AG09309 (cell line): ENCODE results near the gene RUNX2.

Source experiments
- DNase-seq: peaks from one replicate; pipeline ENCODE4 v3.0.0-alpha.2; 2010; ENCODE audit warnings: low read depth
- H3K4me3 ChIP-seq: 2 replicates; pipeline ENCODE4 v1.5.1; 2011; ENCODE audit warnings: mild to moderate bottlenecking, low read depth, low read length, moderate library complexity; ENCODE audit not compliant: control insufficient read depth
- TF ChIP-seq, protein P1 (sequence below): IDR thresholded peaks from 2 replicates; pipeline ENCODE4 v1.5.1; 2011; ENCODE audit warnings: mild to moderate bottlenecking, low read depth, low read length, inconsistent platforms; ENCODE audit not compliant: insufficient read depth, control insufficient read depth; ENCODE audit errors: missing control alignments

Gene RUNX2

GRCh38 chr6:45436544-45437438, 108.7 kb downstream of the RUNX2 start:
- H3K4me3 ChIP-seq: no peak overlapping the region
- no peak for DNase-seq
- TF ChIP-seq, protein P1, sequence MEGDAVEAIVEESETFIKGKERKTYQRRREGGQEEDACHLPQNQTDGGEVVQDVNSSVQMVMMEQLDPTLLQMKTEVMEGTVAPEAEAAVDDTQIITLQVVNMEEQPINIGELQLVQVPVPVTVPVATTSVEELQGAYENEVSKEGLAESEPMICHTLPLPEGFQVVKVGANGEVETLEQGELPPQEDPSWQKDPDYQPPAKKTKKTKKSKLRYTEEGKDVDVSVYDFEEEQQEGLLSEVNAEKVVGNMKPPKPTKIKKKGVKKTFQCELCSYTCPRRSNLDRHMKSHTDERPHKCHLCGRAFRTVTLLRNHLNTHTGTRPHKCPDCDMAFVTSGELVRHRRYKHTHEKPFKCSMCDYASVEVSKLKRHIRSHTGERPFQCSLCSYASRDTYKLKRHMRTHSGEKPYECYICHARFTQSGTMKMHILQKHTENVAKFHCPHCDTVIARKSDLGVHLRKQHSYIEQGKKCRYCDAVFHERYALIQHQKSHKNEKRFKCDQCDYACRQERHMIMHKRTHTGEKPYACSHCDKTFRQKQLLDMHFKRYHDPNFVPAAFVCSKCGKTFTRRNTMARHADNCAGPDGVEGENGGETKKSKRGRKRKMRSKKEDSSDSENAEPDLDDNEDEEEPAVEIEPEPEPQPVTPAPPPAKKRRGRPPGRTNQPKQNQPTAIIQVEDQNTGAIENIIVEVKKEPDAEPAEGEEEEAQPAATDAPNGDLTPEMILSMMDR: no peak

DNA sequence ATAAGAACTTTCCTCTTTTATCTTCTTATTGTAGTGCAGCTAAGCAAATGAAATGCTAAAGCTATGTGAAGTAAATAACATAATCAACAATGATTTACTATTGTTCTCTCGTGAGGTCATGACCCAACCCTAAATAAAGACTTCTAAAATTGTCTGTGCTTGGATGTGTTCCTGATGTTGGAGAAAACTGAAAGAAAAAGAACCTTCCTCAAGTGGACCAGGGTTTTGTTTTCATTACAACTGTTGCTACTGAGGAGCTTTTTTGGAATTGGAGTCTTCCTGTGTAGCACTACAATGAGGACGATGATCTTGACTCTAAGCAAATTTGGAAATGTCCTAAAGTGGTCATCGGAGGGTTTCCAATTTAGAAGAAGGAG, 109.3 kb downstream of the RUNX2 start:
- TF ChIP-seq, protein P1: no peak
- H3K4me3 ChIP-seq: no peak overlapping the region
- no peak for DNase-seq

DNA sequence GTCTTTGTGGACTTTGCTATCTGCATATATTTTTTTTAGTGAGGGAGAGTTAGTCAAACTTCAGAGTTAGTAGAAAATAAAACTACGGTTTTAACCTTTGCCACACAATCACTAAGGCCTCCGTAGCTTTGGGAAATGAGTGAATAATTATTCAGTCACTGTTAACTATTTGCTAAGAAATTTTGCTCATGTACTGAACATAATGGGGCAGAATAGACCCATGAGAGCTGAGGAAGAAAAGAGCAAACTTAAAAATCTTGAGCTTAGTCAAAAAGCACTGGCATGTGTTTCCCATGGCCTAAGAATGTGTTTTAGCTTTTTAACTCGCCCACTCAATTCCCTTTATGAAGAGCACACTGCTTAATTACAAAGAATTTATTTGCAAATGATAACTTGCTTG, 110.0 kb downstream of the RUNX2 start:
- TF ChIP-seq, protein P1: no peak
- H3K4me3 ChIP-seq: no peak overlapping the region
- DNase-seq: no peak

GRCh38 chr6:45438849-45439406, 110.8 kb downstream of the RUNX2 start:
- DNase-seq: no peak
- H3K4me3 ChIP-seq: no peak overlapping the region
- TF ChIP-seq, protein P1: no peak

- no peak overlapping the region for H3K4me3 ChIP-seq
- TF ChIP-seq, protein P1: no peak
- no peak for DNase-seq
Observed at GRCh38 chr6:45439459-45439858, 111.3 kb downstream of the RUNX2 start.

GRCh38 chr6:45439861-45440388, 111.8 kb downstream of the RUNX2 start:
- TF ChIP-seq, protein P1: no peak
- DNase-seq: no peak
- no peak overlapping the region for H3K4me3 ChIP-seq
